HTR-8/SVneo (cell line): ENCODE measurements around the gene NQO2.
A peak's percentile ranks its signal among the peaks of the same experiment; 100 is the strongest.
"Not testable (repeated sequence)": the region's sequence is repeated elsewhere in the genome, so short reads cannot be mapped to it uniquely, and the experiment has no call there.

Source experiments
- DNase-seq: peaks from one replicate; pipeline ENCODE4 v3.0.0; 2011; ENCODE audit warnings: low spot score, mixed read lengths; ENCODE audit not compliant: insufficient read length
- FAIRE-seq: peaks from 2 replicates; lab custom pipeline; 2011; peaks lifted over from hg19 to GRCh38; lab: Jason Lieb, UNC

Gene NQO2

DNA sequence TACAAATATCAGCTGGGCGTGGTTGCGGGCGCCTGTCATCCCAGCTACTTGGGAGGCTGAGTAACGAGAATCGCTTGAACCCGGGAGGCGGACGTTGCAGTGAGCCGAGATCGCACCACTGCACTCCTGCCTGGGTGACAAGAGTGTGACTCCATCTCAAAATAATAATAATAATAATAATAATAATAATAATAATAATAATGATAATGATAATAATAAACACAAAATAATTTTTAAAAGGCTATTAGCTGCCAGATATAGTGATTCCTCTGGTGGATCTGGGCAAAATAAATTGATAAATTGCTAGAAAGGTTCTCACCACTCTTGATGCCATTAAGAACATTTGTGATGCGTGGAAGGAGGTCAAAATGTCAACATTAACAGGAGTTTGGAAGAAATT is 60.4 kb downstream of the NQO2 start:
- FAIRE-seq, DNase-seq: not testable (repeated sequence)

- peak; percentile 43 for DNase-seq
- no peak for FAIRE-seq
Observed at GRCh38 chr6:3061501-3061941, 61.8 kb downstream of the NQO2 start.

- FAIRE-seq: not testable (repeated sequence)
Observed at GRCh38 chr6:3063340-3063732, 63.6 kb downstream of the NQO2 start.

DNA sequence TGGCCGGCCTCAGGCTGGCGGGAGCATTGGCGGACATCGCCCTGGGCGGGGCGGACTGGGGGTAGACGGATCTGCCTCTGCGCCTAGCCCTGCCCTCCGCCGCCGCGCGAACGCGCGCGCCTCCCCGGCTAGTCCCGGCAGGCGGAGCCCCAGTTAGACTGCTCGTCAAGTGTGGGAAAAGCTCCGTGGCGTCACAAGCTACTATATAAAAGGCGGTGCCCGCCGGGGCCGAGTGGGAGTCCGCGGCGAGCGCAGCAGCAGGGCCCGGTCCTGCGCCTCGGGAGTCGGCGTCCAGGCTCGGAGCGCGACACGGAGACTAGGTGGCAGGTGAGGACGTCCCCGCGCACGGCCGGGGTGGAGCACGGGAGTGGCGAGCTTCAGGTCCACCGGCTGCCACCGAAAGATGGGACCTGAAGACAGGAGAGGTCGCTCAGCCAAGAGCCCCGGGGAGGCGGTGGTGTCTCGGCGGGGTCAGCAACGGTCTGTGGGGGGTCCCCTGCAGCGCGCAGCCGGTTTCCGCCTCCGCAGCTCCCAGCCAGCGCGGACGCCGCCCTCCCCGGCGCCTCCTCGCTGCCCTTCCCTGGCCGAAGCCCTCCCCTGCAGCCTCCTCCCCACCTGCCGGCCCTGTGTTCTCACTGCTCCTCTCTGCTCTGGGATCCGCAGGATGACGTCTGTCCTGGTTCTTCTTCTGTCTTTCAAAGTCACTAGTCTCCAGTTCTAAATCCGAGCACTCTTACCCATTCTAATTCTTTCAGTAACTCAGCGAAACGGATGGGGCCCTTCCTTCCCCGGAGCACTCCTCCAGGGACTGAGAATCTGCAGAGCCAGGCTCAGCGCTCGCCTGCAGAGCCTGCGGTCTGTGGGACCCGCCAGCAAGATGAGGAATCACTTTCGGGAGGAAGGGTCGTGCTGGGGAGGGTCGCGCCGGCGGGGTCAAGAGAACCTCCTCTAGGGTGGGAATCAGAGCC is 64.3 kb downstream of the NQO2 start:
- DNase-seq (peak; percentile 90), FAIRE-seq (no peak)

More at GRCh38 chr6:3063340-3063732, 63.6 kb downstream of the NQO2 start:
- not testable (repeated sequence) for DNase-seq

GRCh38 chr6:3068329-3069214 is 68.9 kb downstream of the NQO2 start, which contains the start of gene RIPK1:
Gene RIPK1, plus strand, starts transcription at chr6:3068494. Its CDS starts 8,330 bp downstream, at chr6:3076824.
- peak; percentile 93 for DNase-seq
- FAIRE-seq: no peak
